CD1c-positive myeloid dendritic cell (primary cell): Measurements from ENCODE around the gene GBF1.

Experiments used
- DNase-seq: peaks from one replicate; pipeline ENCODE4 v3.0.0-alpha.2; 2016; ENCODE audit errors: extremely low spot score

Gene GBF1

DNA sequence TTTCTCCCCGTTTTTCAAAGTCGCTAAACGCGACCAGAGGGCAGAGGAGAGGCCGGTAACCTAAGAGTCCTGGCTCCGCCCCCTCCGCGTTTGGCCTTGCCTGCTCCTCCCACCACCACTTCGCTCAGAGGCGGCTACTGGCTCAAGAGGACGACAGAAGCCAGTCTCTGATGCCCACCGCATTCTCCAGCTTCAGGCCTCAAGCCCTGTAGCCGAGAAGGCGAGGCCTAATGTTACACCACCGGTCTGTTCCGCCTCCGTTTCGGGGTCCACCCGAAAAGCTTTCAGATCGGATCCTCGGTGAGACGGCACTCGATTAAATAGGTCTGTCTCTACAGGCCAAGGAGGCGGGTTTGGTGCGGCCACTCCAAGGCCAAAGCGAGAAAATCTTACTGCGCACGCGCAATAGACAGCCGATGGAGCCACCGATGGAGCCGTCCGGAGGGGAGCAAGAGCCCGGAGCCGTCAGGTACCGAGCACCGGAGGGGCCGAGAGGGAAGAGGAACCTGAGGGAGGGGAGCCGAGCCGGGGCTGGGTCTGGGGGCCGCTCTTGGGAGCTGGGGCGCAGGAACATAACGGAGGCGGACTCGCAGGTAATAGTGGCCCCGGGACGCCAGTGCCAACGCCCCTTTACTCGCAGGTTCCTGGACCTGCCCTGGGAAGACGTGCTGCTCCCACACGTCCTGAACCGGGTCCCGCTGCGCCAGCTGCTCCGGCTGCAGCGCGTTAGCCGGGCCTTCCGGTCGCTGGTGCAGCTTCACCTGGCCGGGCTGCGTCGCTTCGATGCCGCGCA, 175.6 kb downstream of the GBF1 start, which contains the start of gene FBXL15:
TSS of gene FBXL15 (plus strand) at position 123 of the 793 bp plus-strand sequence. CDS start at position 417, 294 bp downstream.
- peak; percentile 99 for DNase-seq

DNA sequence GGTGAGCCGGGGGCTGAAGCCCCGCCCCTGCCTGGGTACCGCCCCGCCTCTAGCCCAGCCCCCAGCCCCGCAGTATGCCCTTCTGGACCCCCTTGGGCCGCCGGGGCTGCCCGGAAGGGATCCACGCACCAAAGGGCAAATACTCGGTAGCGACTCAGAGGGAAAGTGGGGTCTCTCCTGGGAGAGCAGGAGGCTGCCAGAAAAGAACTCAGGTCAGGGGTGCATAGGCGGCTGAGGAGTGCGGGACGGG, 176.1 kb downstream of the GBF1 start:
- no peak for DNase-seq

DNA sequence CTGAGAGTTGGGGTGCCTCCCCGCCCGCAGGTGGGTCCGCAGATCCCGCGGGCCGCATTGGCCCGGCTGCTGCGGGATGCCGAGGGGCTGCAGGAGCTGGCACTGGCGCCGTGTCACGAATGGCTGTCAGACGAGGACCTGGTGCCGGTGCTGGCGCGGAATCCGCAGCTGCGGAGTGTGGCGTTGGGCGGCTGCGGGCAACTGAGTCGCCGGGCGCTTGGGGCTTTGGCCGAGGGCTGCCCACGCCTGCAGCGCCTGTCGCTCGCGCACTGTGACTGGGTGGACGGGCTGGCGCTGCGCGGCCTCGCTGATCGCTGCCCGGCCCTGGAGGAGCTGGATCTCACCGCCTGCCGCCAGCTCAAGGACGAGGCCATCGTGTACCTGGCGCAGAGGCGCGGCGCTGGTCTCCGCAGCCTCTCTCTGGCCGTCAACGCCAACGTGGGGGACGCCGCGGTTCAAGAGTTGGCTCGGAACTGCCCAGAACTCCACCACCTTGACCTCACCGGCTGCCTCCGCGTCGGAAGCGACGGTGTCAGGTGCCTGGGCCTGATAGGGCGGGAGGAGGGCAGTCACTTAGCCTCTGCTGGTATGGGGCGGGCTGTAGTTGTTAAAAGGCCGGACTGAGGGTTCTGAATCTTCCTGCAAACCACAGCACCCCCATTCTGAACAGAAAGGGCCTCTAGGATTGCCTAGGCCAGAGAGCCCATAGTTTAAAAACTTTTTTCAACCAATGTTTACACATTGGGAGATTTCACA, 176.6 kb downstream of the GBF1 start:
- peak; percentile 43 for DNase-seq

DNA sequence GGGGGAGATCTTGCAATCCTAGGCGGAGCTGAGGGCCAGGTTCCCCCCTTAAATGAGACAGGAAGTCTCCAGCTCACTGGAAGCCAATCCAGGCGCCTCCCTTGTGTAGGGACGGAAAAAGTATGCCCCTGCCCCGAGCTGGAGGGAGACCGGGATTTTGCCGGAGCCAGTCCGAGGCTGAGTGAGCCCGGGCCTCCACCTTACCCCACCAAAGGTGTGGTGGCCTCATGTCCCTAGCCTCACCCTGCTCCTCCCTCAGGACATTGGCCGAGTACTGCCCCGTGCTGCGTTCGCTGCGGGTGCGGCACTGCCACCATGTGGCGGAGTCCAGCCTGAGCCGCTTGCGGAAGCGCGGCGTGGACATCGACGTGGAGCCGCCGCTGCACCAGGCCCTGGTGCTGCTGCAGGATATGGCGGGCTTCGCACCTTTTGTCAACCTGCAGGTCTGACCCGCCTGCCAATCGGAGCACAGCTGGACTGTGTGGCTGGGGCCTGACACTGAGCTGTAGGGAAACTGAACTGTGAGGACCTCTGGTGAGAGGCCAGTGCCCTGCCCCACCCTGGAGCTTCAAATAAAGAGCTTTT, 177.3 kb downstream of the GBF1 start:
- peak; percentile 85 for DNase-seq

DNA sequence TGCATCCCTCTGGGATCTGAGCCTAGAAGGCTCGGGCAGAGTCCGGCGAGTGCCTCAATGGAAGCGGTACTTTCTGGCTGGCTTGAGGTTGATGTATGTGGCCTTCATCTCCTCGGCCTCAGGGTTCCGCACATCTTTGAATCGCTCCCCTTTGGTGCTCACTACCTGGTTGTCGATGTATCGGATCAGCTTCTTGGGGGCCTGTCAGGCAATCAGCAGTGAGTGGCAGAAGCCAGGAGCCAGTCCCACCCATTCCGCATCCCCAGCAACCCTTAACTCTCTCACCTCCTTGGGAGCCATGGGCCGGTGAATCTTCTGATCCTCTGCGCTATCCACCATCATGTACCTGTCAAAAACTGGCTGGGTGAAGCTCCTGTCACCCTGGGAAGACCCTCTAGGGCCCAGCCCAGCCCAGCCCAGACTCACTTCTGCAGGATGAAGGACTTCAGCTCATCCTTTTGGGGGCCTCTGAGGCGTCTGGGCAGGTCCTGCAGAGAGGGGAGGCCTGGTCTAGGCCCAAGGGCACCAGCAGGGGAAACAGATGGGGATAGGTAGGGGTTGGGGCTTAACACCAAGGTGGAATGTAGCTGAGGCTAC, 178.1 kb downstream of the GBF1 start:
- DNase-seq = no peak

DNA sequence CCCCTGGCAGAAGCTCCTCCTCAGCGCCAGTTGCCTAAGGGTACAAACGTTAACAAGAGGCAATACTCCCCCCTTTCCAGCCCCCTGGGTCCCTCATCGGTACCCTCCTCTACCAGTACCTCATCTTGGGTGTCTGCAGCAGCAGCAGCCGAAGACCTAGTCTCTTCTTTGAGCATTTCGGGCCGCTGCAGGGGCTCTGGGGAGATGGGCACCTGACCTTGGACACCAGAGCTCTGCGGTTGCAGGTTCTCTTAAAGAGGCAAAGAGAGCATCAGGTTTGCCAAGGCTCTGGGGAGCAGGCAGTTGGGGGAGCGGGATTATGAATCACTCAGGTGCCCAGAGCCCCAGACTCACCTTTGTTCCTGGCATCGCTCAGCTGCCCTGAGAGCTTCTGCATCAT, 178.8 kb downstream of the GBF1 start:
- DNase-seq = no peak

DNA sequence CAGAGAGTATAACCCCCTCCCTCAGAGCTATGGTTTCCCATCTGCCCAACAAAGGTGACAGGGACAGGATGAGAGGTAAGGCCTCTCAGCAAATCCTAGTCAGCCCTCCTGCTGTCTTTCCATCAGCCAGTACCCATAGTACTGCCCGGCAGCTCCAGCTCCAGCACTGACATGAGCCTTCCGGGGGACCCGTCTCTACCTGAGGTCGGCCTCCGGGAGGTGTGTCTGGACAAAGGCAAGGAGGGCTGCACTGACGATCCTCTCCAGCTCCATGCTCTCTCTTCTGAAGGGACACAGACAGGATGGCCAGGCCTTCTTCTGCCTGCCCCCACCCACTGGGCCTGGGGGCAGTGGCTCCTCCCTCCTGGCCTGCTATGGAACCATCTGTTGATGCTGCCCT, 179.6 kb downstream of the GBF1 start:
- DNase-seq = no peak

DNA sequence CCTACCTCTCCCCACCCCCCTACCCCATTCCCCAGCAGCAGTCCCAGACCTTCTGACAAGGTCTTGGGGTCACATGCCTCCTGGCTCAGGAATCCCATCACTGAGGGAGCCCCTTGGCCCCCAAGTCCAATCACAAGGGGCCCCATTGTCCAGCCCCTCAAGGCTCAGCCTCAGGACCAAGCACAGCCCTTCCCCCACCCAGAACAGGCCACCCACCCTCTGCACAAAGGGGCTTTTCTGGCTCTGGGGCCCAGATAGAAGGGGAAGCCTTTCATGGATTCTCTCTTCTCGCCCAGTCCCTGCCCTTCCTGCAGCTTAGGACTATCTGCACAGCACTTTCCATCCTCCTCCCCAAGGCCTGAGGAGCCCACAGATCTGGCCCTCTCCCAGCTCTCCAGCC, 180.1 kb downstream of the GBF1 start:
- DNase-seq = no peak

DNA sequence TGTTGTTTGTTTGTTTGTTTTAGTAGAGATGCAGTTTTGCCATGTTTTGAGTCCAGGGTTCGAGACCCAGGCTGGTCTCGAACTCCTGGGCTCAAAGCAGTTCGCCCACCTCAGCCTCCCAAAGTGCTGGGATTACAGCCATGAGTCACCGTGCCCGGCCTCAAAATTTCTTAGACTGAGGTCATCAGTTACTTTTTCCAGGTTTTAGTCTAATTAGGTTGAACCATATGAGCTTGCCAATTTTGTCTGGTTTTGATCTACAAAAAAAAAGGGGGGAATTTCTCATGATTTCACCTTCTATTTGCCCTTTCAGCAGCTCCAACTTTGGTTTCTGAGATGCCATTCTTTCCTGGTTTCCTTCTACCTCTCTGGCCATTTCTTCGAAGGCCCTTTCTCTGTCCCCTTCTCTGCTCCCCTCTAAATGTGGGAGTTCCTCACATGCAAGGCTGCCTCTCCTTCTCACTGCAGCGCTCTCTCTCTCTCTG, 181.5 kb downstream of the GBF1 start:
- DNase-seq = no peak

DNA sequence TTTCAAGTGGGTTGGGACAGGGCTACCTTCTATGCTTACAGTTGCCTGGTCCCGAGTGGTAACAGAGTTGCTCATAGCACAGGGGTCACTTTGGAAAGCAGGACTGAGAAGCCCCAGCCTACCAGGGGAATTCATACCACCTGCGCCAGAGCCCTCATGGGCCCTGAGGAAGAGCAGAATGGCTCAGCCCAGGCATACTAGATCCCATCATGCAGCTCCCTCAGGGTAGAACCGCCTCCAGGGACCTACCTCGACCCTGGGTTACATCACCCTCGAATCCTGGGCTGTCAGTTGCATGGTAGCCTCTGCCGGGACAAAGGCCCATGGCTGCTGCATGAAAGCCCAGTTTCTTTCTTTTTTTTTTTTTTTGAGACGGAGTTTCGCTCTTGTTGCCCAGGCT, 184.1 kb downstream of the GBF1 start:
- no peak for DNase-seq

DNA sequence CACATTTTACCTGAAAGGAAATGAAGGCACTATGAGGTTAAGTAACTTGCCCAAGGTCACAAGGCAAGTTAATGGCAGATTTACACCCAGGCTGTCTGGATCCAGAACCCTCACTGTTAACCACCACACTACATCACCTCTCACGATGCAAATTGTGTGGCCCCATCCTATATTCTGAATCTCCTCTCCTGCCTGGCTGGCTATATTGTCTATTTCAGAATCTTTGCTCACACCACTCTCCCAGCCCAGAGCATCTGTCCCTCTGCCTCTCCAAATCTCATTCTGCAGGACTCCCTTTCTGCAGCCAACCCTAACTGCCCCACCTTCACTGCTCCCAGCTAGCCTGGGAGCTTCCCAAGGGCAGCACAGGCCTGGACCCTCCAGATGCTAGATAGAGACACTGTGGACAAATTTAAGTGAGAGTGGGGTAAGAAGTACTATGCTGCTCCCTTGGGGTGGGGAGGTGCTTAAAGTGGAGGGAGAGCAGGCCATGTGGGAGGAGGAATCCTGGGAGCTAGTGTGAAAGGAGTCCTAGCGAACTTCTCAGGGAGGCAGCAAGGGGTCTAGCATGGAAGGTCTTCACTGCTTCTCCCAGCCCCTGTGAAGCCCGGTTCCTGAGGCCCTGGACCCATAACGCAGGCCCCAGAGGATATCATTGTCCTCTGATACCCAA, 186.3 kb downstream of the GBF1 start:
- no peak for DNase-seq
